SK-N-SH (cell line): ENCODE data around the gene MS4A12. TPM values are rescaled to one million over a fixed set of nuclear protein-coding genes. Genes with fewer than 3 reads are reported as not detected.
"Not testable (repeated sequence)": the region's sequence is repeated elsewhere in the genome, so short reads cannot be mapped to it uniquely, and the experiment has no call there.

Source experiments
- CTCF ChIA-PET: fragments of 300-600, 350-600 bp; formaldehyde crosslinking; extraction: SDS; loops from one replicate; lab custom pipeline; 2021; lab: Yijun Ruan, JAX
- POLR2A ChIA-PET: fragments of 350-600 bp; sonication (Branson Sonifier 250); formaldehyde crosslinking; extraction: SDS; loops from one replicate; lab custom pipeline; 2020; ENCODE audit warnings: antibody characterized with exemption, inconsistent platforms; lab: Yijun Ruan, JAX
- DNase-seq: peaks from one replicate; pipeline ENCODE4 v3.0.0; 2012
- H2AFZ ChIP-seq: fragments of 200-600 bp; sonication (generic); 2 replicates; pipeline ENCODE4 v1.8.1; 2016; ENCODE audit warnings: antibody characterized with exemption, mild to moderate bottlenecking, low read depth
- H3F3A ChIP-seq: fragments of 200-600 bp; sonication (generic); replicated peaks from 2 replicates; pipeline ENCODE3; 2016; ENCODE audit warnings: antibody characterized with exemption, mild to moderate bottlenecking; ENCODE audit not compliant: insufficient read depth
- H3K27ac ChIP-seq, 2 experiments: fragments of 200-500 bp in 1 of 2; fragments of 200-600 bp in 1 of 2; sonication (Bioruptor generic) in 1 of 2; sonication (generic), shearing (Covaris generic) in 1 of 2; 2 replicates each; pipeline versions ENCODE4 v1.5.1 to v1.6.1; 2014 to 2016; ENCODE audit warnings: low read depth in 2 of 2, inconsistent platforms in 1 of 2, low read length in 1 of 2, mild to moderate bottlenecking in 1 of 2, mixed read lengths in 1 of 2
- H3K27me3 ChIP-seq: fragments of 200-600 bp; sonication (generic), shearing (Covaris generic); 2 replicates; pipeline ENCODE4 v1.6.1; 2016; ENCODE audit warnings: mixed run types; ENCODE audit not compliant: insufficient read depth
- H3K36me3 ChIP-seq, 2 experiments: fragments of 200-500 bp in 1 of 2; fragments of 200-600 bp in 1 of 2; sonication (Bioruptor generic) in 1 of 2; sonication (generic) in 1 of 2; replicated peaks in 1 of 2; 2 replicates each; pipeline versions ENCODE3 to v1.5.1; 2014 to 2016; ENCODE audit warnings: low read length in 1 of 2, mild to moderate bottlenecking in 1 of 2; ENCODE audit not compliant: insufficient read depth in 2 of 2, control insufficient read depth in 1 of 2
- H3K4me1 ChIP-seq, 2 experiments: fragments of 200-500 bp in 1 of 2; fragments of 200-600 bp in 1 of 2; sonication (Bioruptor generic) in 1 of 2; sonication (generic), shearing (Covaris generic) in 1 of 2; 2 replicates each; pipeline versions ENCODE4 v1.5.1 to v1.6.1; 2014 to 2016; ENCODE audit warnings: low read depth in 1 of 2, low read length in 1 of 2, mixed run types in 1 of 2; ENCODE audit not compliant: insufficient read depth in 2 of 2, control insufficient read depth in 1 of 2
- H3K4me2 ChIP-seq: fragments of 200-600 bp; sonication (generic), shearing (Covaris generic); 2 replicates; pipeline ENCODE4 v1.6.1; 2017; ENCODE audit warnings: mixed run types
- H3K4me3 ChIP-seq, 2 experiments: fragments of 200-500 bp in 1 of 2; fragments of 200-600 bp in 1 of 2; sonication (Bioruptor generic) in 1 of 2; sonication (generic), shearing (Covaris generic) in 1 of 2; 2 replicates each; pipeline versions ENCODE4 v1.5.1 to v1.8.1; 2014 to 2016; ENCODE audit warnings: low read depth in 2 of 2, inconsistent platforms in 1 of 2, low read length in 1 of 2, mild to moderate bottlenecking in 1 of 2, mixed read lengths in 1 of 2, moderate library complexity in 1 of 2
- H3K79me2 ChIP-seq: fragments of 200-600 bp; sonication (generic); 2 replicates; pipeline ENCODE4 v1.8.1; 2017; ENCODE audit warnings: mild to moderate bottlenecking; ENCODE audit not compliant: insufficient read depth
- H3K9ac ChIP-seq: fragments of 200-600 bp; sonication (generic); 2 replicates; pipeline ENCODE4 v1.6.1; 2017; ENCODE audit warnings: mixed run types
- H3K9me2 ChIP-seq: fragments of 200-600 bp; sonication (generic); 2 replicates; pipeline ENCODE4 v1.6.1; 2017; ENCODE audit warnings: mixed run types
- H3K9me3 ChIP-seq: fragments of 200-600 bp; sonication (generic); 2 replicates; pipeline ENCODE4 v1.6.1; 2017; ENCODE audit warnings: mixed run types, mild to moderate bottlenecking, moderate library complexity
- H4K20me1 ChIP-seq: fragments of 200-600 bp; sonication (generic); 2 replicates; pipeline ENCODE4 v1.6.1; 2017; ENCODE audit warnings: mild to moderate bottlenecking, mixed run types; ENCODE audit not compliant: insufficient read depth
- FOXM1 ChIP-seq: IDR thresholded peaks from 2 replicates; pipeline ENCODE4 v1.4.0; 2012; ENCODE audit warnings: low read depth, mild to moderate bottlenecking
- GATA2 ChIP-seq: sonication (generic); formaldehyde crosslinking; IDR thresholded peaks from 2 replicates; pipeline ENCODE4 v1.5.0; 2020; ENCODE audit warnings: mild to moderate bottlenecking, missing genetic modification reagents
- MEF2A ChIP-seq: IDR thresholded peaks from 2 replicates; pipeline ENCODE4 v1.4.0; 2012; ENCODE audit warnings: low read depth, borderline replicate concordance
- NFIC ChIP-seq: IDR thresholded peaks from 2 replicates; pipeline ENCODE4 v1.4.0; 2012; ENCODE audit warnings: borderline replicate concordance
- NRF1 ChIP-seq: IDR thresholded peaks from 2 replicates; pipeline ENCODE4 v1.6.1; 2012; ENCODE audit warnings: low read depth, mild to moderate bottlenecking, low read length
- RCOR1 ChIP-seq: fragments of 150-350 bp; IDR thresholded peaks from 2 replicates; pipeline ENCODE4 v1.6.1; 2017; ENCODE audit warnings: antibody characterized with exemption, low read length
- SIN3A ChIP-seq: IDR thresholded peaks from 2 replicates; pipeline ENCODE4 v1.6.1; 2012; ENCODE audit warnings: low read depth, mild to moderate bottlenecking, low read length, moderate library complexity, borderline replicate concordance
- TCF12 ChIP-seq: IDR thresholded peaks from 2 replicates; pipeline ENCODE4 v1.4.0; 2012
- TEAD4 ChIP-seq: IDR thresholded peaks from 2 replicates; pipeline ENCODE4 v1.4.0; 2012; ENCODE audit warnings: mild to moderate bottlenecking, borderline replicate concordance; ENCODE audit not compliant: insufficient read depth
- WGBS: methylation state at CpG from one replicate; pipeline ENCODE4 v1.1.6; 2017; ENCODE audit warnings: low lambda C conversion rate; 5-methylcytosine and 5-hydroxymethylcytosine counted together
- polyA plus RNA-seq, 3 experiments: library from polyadenylated mRNA; depleted of rRNA; stranded (reverse); fragments of >200 nt; gene quantifications; 2 replicates each; pipeline ENCODE4 v1.2.3, GENCODE V29; 2012
- TF ChIP-seq, protein P1 (sequence below): IDR thresholded peaks from 2 replicates; pipeline ENCODE4 v1.4.0; 2012; ENCODE audit warnings: low read depth, borderline replicate concordance
- TF ChIP-seq, protein P2 (sequence below): IDR thresholded peaks from 2 replicates; pipeline ENCODE4 v1.4.0; 2012; ENCODE audit warnings: low read depth, borderline replicate concordance
- TF ChIP-seq, protein P3 (sequence below): IDR thresholded peaks from 2 replicates; pipeline ENCODE4 v1.4.0; 2012; ENCODE audit warnings: low read depth
- TF ChIP-seq, protein P4 (sequence below): IDR thresholded peaks from 2 replicates; pipeline ENCODE4; 2012
- TF ChIP-seq, protein P5 (sequence below): fragments of 200-600 bp; sonication (generic); IDR thresholded peaks from 2 replicates; pipeline ENCODE4 v1.6.1; 2017; ENCODE audit warnings: antibody characterized with exemption, mild to moderate bottlenecking, moderate library complexity

Gene MS4A12
- polyA plus RNA-seq, 1 of the 3 experiments (the other 2 are of a cell fraction): not detected

GRCh38 chr11:60447846-60448245 lies 44.7 kb upstream of the MS4A12 start:
- H2AFZ ChIP-seq: no peak overlapping the region
- no peaks in the 10 kb centered on the region for H3K36me3 ChIP-seq
- no peaks in the 10 kb centered on the region for H3K79me2 ChIP-seq
- ChIA-PET CTCF (no interaction called here), POLR2A (no interaction called here)
- no peaks in the 10 kb centered on the region; the same call in 1 of the 2 replicates for H3K9me3 ChIP-seq
- H3K4me1 ChIP-seq: no peaks in the 10 kb centered on the region
- DNase-seq: no peak
- H3K4me3 ChIP-seq: no peak overlapping the region
- H4K20me1 ChIP-seq: no peaks in the 10 kb centered on the region
- no peaks in the 10 kb centered on the region for H3K9me2 ChIP-seq
- H3K9ac ChIP-seq: no peak overlapping the region
- no peak overlapping the region for H3K27ac ChIP-seq
- H3F3A ChIP-seq: no peaks in the 10 kb centered on the region
- TF ChIP-seq TEAD4 (no peak), TCF12 (no peak), FOXM1 (no peak), GATA2 (CRISPR knock-in tag) (no peak), NFIC (no peak)
- TF ChIP-seq, protein P1, sequence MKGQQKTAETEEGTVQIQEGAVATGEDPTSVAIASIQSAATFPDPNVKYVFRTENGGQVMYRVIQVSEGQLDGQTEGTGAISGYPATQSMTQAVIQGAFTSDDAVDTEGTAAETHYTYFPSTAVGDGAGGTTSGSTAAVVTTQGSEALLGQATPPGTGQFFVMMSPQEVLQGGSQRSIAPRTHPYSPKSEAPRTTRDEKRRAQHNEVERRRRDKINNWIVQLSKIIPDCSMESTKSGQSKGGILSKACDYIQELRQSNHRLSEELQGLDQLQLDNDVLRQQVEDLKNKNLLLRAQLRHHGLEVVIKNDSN: no peak
- TF ChIP-seq, protein P2, sequence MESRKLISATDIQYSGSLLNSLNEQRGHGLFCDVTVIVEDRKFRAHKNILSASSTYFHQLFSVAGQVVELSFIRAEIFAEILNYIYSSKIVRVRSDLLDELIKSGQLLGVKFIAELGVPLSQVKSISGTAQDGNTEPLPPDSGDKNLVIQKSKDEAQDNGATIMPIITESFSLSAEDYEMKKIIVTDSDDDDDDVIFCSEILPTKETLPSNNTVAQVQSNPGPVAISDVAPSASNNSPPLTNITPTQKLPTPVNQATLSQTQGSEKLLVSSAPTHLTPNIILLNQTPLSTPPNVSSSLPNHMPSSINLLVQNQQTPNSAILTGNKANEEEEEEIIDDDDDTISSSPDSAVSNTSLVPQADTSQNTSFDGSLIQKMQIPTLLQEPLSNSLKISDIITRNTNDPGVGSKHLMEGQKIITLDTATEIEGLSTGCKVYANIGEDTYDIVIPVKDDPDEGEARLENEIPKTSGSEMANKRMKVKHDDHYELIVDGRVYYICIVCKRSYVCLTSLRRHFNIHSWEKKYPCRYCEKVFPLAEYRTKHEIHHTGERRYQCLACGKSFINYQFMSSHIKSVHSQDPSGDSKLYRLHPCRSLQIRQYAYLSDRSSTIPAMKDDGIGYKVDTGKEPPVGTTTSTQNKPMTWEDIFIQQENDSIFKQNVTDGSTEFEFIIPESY: no peak
- no peaks in the 10 kb centered on the region for H3K27me3 ChIP-seq
- H3K4me2 ChIP-seq: no peak overlapping the region

DNA sequence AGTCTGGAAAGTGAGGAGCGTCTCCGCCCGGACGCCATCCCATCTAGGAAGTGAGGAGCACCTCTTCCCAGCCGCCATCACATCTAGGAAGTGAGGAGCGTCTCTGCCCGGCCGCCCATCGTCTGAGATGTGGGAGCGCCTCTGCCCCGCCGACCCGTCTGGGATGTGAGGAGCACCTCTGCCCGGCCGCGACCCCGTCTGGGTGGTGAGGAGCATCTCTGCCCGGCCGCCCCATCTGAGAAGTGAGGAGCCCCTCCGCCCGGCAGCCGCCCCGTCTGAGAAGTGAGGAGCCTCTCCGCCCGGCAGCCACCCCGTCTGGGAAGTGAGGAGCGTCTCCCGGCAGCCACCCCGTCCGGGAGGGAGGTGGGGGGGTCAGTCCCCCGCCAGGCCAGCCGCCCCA lies 41.4 kb upstream of the MS4A12 start:
- H3K4me3 ChIP-seq, H3K9me2 ChIP-seq, H2AFZ ChIP-seq, H3K9me3 ChIP-seq, H3K27me3 ChIP-seq, H3K79me2 ChIP-seq, CTCF ChIA-PET, H3K36me3 ChIP-seq, H3F3A ChIP-seq, H3K9ac ChIP-seq, H3K4me1 ChIP-seq, POLR2A ChIA-PET, H3K4me2 ChIP-seq, H4K20me1 ChIP-seq, H3K27ac ChIP-seq, DNase-seq: not testable (repeated sequence)
- 46% methylated on average over 7 of the region's 32 CpGs for WGBS

- no peak overlapping the region for H3K4me3 ChIP-seq
- CTCF ChIA-PET: no interaction called here
- TF ChIP-seq, protein P3, sequence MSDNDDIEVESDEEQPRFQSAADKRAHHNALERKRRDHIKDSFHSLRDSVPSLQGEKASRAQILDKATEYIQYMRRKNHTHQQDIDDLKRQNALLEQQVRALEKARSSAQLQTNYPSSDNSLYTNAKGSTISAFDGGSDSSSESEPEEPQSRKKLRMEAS: no peak
- TF ChIP-seq, protein P2: no peak
- TF ChIP-seq NFIC (no peak), SIN3A (no peak), NRF1 (no peak), RCOR1 (no peak), MEF2A (no peak)
- TF ChIP-seq, protein P4, sequence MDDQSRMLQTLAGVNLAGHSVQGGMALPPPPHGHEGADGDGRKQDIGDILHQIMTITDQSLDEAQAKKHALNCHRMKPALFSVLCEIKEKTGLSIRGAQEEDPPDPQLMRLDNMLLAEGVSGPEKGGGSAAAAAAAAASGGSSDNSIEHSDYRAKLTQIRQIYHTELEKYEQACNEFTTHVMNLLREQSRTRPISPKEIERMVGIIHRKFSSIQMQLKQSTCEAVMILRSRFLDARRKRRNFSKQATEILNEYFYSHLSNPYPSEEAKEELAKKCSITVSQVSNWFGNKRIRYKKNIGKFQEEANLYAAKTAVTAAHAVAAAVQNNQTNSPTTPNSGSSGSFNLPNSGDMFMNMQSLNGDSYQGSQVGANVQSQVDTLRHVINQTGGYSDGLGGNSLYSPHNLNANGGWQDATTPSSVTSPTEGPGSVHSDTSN: no peak
- TF ChIP-seq, protein P5, sequence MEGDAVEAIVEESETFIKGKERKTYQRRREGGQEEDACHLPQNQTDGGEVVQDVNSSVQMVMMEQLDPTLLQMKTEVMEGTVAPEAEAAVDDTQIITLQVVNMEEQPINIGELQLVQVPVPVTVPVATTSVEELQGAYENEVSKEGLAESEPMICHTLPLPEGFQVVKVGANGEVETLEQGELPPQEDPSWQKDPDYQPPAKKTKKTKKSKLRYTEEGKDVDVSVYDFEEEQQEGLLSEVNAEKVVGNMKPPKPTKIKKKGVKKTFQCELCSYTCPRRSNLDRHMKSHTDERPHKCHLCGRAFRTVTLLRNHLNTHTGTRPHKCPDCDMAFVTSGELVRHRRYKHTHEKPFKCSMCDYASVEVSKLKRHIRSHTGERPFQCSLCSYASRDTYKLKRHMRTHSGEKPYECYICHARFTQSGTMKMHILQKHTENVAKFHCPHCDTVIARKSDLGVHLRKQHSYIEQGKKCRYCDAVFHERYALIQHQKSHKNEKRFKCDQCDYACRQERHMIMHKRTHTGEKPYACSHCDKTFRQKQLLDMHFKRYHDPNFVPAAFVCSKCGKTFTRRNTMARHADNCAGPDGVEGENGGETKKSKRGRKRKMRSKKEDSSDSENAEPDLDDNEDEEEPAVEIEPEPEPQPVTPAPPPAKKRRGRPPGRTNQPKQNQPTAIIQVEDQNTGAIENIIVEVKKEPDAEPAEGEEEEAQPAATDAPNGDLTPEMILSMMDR: no peak
These were observed 38.4 kb upstream of the MS4A12 start for GRCh38 chr11:60454212-60454611.

More at GRCh38 chr11:60454212-60454611, 38.4 kb upstream of the MS4A12 start:
- Histone ChIP-seq H3K36me3 (no peaks in the 10 kb centered on the region), H3K4me2 (no peak overlapping the region), H3F3A (no peaks in the 10 kb centered on the region), H4K20me1 (no peaks in the 10 kb centered on the region), H3K27ac (no peak overlapping the region), H2AFZ (no peak overlapping the region), H3K79me2 (no peaks in the 10 kb centered on the region), H3K27me3 (no peaks in the 10 kb centered on the region; the same call in 1 of the 2 replicates), H3K9ac (no peak overlapping the region), H3K4me1 (no peaks in the 10 kb centered on the region), H3K9me3 (no peaks in the 10 kb centered on the region), H3K9me2 (no peaks in the 10 kb centered on the region)
- POLR2A ChIA-PET: no interaction called here
- no peak for DNase-seq
